Measurements from ENCODE around the gene INF2. TPM values are rescaled to one million over a fixed set of nuclear protein-coding genes. Genes with fewer than 3 reads are reported as not detected.

Gene INF2
- total RNA-seq: 48.4 and 54.0 TPM in 2 replicates

DNA sequence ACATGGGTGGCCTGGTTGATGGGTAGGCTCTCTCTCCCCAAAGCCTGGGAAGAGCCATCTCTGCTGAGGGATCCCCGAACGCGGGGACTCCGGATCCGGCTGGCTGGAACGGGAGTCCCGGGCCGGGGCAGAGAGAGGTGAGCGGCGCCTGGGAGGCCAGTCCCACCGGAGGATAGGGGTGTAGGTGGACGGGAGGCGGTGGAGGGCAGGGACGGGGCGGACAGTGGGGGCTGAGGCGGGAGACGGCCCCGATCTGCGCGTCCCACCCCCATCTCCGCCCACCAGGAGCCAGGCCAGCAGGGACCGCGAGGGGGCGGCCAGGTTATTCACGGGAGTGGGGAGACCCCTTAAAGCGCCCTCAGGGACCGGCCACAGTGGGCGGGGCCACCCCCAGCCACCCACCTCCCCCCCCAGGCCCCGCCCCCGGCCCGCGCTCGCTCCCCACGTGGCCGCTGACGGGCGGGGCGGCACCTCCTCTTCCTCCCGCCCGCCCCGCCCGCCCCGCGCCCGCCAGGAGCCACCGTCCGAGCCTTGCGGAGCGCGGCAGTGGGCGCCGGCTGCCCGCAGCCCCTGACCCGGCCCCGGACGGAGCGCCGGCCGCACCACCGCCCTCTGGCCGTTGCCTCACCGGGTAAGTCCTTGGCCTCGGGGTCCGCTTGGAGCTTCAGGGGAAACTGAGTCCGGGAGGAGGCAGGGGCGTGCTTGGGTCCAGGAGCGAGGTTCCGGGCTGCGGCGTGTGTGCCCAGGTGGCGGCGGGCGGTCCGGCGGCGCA is at the start of gene INF2:
Gene INF2 (plus strand): TSS at position 510 of the 772 bp plus-strand sequence. CDS start 11,748 bp downstream, outside the sequence.

GRCh38 chr14:104723651-104724406 is 34.4 kb downstream of the INF2 start, which contains the start of gene ADSS1:
TSS of gene ADSS1 (plus strand) at chr14:104724229. CDS start at chr14:104724271, 42 bp downstream.

DNA sequence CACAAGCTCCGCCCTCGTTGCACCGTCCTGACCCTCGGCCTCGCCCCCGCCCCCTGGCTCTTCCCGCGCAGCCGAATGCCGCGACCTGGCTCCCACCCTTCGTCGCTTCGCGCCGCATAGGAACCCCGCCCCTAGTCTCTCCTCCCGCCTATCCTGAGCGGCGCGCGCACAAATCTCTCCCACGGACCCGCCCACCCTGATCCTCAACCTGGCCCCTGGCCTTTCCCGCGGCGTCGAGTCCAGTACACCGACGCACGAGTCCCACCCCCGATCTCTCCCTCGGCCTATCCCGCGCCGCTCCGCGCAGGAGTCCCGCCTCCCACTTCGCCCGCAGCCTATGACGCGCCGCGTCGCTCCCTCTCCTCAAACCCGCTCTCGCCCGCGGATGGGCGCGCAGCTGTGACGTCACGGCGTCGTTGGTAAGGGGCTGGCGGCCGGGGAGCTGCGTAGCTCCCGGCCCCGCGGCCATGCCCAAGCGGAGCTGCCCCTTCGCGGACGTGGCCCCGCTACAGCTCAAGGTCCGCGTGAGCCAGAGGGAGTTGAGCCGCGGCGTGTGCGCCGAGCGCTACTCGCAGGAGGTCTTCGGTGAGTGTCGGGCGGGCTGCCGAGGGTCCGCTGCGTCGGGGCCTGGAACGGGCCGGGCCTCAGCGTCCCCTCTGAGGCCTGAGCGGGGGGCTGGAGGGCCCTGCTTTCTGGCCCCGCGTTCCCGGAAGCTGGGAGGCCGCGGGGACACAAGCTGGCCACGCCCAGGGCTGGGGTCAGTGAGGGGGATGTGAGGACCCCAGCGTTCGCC is 63.5 kb downstream of the INF2 start, which contains the start of gene SIVA1:
Gene SIVA1 (plus strand): TSS at position 413 of the 793 bp plus-strand sequence. CDS start 55 bp downstream, at position 468.

Other genes starting within 250 kb of the INF2 start
- gene C14orf180, start 109.9 kb upstream of the INF2 start, total RNA-seq: not detected in 2 replicates
- 0.30 TPM in 1 of 2 replicates, not detected in the other for gene TMEM179, start 84.8 kb upstream of the INF2 start, total RNA-seq
- gene ADSS1, start 34.6 kb downstream of the INF2 start, total RNA-seq: 1.3 and 2.7 TPM in 2 replicates
- 262 and 277 TPM in 2 replicates for gene SIVA1, start 63.5 kb downstream of the INF2 start, total RNA-seq
- gene AKT1, start 106.1 kb downstream of the INF2 start, total RNA-seq: 154 and 157 TPM in 2 replicates
- gene ZBTB42, start 111.5 kb downstream of the INF2 start, total RNA-seq: 2.5 and 3.6 TPM in 2 replicates
- gene CEP170B, start 175.7 kb downstream of the INF2 start, total RNA-seq: 11.6 and 11.9 TPM in 2 replicates
- gene PLD4, start 235.3 kb downstream of the INF2 start, total RNA-seq: not detected in 2 replicates

Measured in bronchus fibroblast of lung (primary cell).